ENCODE measurements around the gene POLR3E. TPM values are rescaled to one million over a fixed set of nuclear protein-coding genes. Genes with fewer than 3 reads are reported as not detected.

Gene POLR3E
- total RNA-seq, 2 experiments from 2014 or later, result 74.5 to 107 TPM

DNA sequence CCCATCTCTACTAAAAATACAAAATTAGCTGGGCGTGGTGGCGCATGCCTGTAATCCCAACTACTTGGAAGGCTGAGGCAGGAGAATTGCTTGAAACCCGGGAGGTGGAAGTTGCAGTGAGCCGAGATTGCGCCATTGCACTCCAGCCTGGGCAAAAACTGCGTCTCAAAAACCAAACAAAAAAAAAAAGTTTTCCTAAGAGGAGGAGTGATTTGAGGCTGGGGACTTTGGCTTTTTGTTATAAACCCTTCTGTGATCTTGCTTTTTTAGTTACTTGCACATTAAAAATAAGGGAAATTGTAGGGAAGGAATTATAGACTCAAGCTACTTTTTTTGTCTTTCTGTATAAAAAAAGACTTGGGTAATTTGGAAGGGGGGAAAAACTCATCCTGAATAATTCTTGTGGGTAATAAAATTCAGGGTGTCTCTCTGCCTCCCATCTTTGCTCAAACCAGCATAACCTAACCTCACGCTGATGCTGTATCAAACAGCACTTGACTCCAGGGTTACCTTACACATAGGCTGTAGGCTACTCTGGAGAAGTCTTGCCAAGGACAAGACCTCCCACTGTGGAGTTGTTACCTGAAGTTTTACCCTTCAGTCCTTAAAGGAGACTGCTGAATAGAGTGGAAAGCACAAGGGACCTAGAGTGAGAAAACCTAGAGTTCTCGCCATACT, 78.9 kb downstream of the POLR3E start:
- Histone ChIP-seq H4K20me1 (ENCODE audit: insufficient read depth, low read length) (peaks cover 5% of the 10 kb centered on the region), H3K9me3 (ENCODE audit: low read length) (no peaks in the 10 kb centered on the region), H3K27ac (ENCODE audit: low read depth, low read length, poor library complexity, severe bottlenecking) (no peak overlapping the region), H3K36me3 (ENCODE audit: insufficient read depth, low read length) (peaks cover 12% of the 10 kb centered on the region; the same call in 1 of the 2 replicates), H3K79me2 (ENCODE audit: insufficient read depth, low read depth, low read length) (peaks cover 29% of the 10 kb centered on the region), H3K9me2 (ENCODE audit: insufficient read depth, low read length) (no peaks in the 10 kb centered on the region), H3K4me1 (ENCODE audit: insufficient read depth, low read length, poor library complexity, severe bottlenecking) (peaks cover 27% of the 10 kb centered on the region), H2AFZ (ENCODE audit: low read length) (no peak overlapping the region), H3K4me2 (ENCODE audit: low read length) (no peak overlapping the region), H3K4me3 (ENCODE audit: low read depth, low read length, poor library complexity, severe bottlenecking) (no peak overlapping the region)
- POLR2A ChIA-PET, result interaction anchor here (1.2 kb wide), 1 partner anchor 10 kb away, joined by 3 read pairs; no protein-coding TSS in a partner anchor
- no peak for TF ChIP-seq EZH2phosphoT487 (IDR thresholded peaks at IDR 0.05; ENCODE audit: borderline replicate concordance, low read depth, low read length)
- TF ChIP-seq, protein P1, sequence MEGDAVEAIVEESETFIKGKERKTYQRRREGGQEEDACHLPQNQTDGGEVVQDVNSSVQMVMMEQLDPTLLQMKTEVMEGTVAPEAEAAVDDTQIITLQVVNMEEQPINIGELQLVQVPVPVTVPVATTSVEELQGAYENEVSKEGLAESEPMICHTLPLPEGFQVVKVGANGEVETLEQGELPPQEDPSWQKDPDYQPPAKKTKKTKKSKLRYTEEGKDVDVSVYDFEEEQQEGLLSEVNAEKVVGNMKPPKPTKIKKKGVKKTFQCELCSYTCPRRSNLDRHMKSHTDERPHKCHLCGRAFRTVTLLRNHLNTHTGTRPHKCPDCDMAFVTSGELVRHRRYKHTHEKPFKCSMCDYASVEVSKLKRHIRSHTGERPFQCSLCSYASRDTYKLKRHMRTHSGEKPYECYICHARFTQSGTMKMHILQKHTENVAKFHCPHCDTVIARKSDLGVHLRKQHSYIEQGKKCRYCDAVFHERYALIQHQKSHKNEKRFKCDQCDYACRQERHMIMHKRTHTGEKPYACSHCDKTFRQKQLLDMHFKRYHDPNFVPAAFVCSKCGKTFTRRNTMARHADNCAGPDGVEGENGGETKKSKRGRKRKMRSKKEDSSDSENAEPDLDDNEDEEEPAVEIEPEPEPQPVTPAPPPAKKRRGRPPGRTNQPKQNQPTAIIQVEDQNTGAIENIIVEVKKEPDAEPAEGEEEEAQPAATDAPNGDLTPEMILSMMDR (conservative IDR thresholded peaks at IDR 0.05; ENCODE audit: low read length), result no peak
- CTCF ChIA-PET (ENCODE audit: unreplicated experiment), result no interaction called here
- no TSS peak for BruUV-seq (replicated peaks)
- DNase-seq (ENCODE audit: low spot score), result no peak
- intact Hi-C loops (cut with micrococcal nuclease; ENCODE audit: unreplicated experiment), result no loop called here

DNA sequence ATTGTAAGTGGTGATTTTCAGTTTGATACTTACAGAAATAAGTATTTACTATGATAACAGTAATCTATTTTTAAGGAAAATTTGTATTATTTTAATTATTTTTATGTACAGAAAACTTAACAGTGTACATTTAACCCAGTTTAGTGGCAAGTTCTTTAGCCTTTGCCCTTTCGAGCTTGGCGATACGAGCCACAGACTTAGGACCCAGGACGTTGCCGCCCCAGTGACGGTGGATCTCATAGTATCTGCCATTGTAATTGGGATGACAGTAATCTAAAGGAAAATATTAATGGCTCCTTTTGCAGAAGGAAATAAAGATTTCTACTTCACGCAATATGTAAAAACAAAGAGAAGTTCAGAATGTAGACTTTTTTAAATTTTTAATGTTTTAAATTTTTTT, 82.4 kb downstream of the POLR3E start:
- intact Hi-C loops (cut with micrococcal nuclease; ENCODE audit: unreplicated experiment), result no loop called here
- CTCF ChIA-PET (ENCODE audit: unreplicated experiment), result no interaction called here
- BruUV-seq (replicated peaks), result no TSS peak

More for the DNA sequence above, 82.4 kb downstream of the POLR3E start:
- H4K20me1 ChIP-seq (ENCODE audit: insufficient read depth, low read length), result no peaks in the 10 kb centered on the region
- no peaks in the 10 kb centered on the region for H3K36me3 ChIP-seq (ENCODE audit: insufficient read depth, low read length)
- H3K27ac ChIP-seq (ENCODE audit: low read depth, low read length, poor library complexity, severe bottlenecking), result no peak overlapping the region
- peaks cover 6% of the 10 kb centered on the region for H3K4me1 ChIP-seq (ENCODE audit: insufficient read depth, low read length, poor library complexity, severe bottlenecking)
- H2AFZ ChIP-seq (ENCODE audit: low read length), result no peak overlapping the region
- H3K4me3 ChIP-seq (ENCODE audit: low read depth, low read length, poor library complexity, severe bottlenecking), result no peak overlapping the region
- no peak for TF ChIP-seq EZH2phosphoT487 (IDR thresholded peaks at IDR 0.05; ENCODE audit: borderline replicate concordance, low read depth, low read length)
- TF ChIP-seq, protein P1 (conservative IDR thresholded peaks at IDR 0.05; ENCODE audit: low read length), result no peak
- no peaks in the 10 kb centered on the region for H3K9me2 ChIP-seq (ENCODE audit: insufficient read depth, low read length)
- no peaks in the 10 kb centered on the region for H3K9me3 ChIP-seq (ENCODE audit: low read length)
- no peak for DNase-seq (ENCODE audit: low spot score)
- H3K79me2 ChIP-seq (ENCODE audit: insufficient read depth, low read depth, low read length), result no peaks in the 10 kb centered on the region
- H3K4me2 ChIP-seq (ENCODE audit: low read length), result no peak overlapping the region
- POLR2A ChIA-PET, result interaction anchor here (0.6 to 0.7 kb wide), 2 partner anchors 17 to 1269 kb away, joined by 3 to 8 read pairs; no protein-coding TSS in a partner anchor

Data from OCI-LY7 (cell line).